Measurements from ENCODE around the gene KCTD15.
"Not testable (repeated sequence)": the region's sequence is repeated elsewhere in the genome, so short reads cannot be mapped to it uniquely, and the experiment has no call there.

The KCTD15 gene

GRCh38 chr19:33813391-33814101, 16.9 kb downstream of the KCTD15 start:
- Histone ChIP-seq H3K27ac (ENCODE audit: low read depth, low read length) (no peak overlapping the region), H3K4me3 (ENCODE audit: low read length) (no peak overlapping the region), H3K27me3 (ENCODE audit: control insufficient read depth, insufficient read depth, low read length) (no peaks in the 10 kb centered on the region), H3K36me3 (ENCODE audit: control insufficient read depth, insufficient read depth, low read length) (peaks cover 4% of the 10 kb centered on the region), H3K9ac (ENCODE audit: low read length) (no peak overlapping the region), H3K4me1 (ENCODE audit: control insufficient read depth, insufficient read depth, low read length) (no peaks in the 10 kb centered on the region)

GRCh38 chr19:33814181-33815165, 17.8 kb downstream of the KCTD15 start:
- H3K4me3 ChIP-seq (ENCODE audit: low read length): no peak overlapping the region
- H3K36me3 ChIP-seq (ENCODE audit: control insufficient read depth, insufficient read depth, low read length): peaks cover 4% of the 10 kb centered on the region
- no peak overlapping the region for H3K9ac ChIP-seq (ENCODE audit: low read length)
- H3K27ac ChIP-seq (ENCODE audit: low read depth, low read length): no peak overlapping the region
- no peaks in the 10 kb centered on the region for H3K27me3 ChIP-seq (ENCODE audit: control insufficient read depth, insufficient read depth, low read length)
- H3K4me1 ChIP-seq (ENCODE audit: control insufficient read depth, insufficient read depth, low read length): no peaks in the 10 kb centered on the region

DNA sequence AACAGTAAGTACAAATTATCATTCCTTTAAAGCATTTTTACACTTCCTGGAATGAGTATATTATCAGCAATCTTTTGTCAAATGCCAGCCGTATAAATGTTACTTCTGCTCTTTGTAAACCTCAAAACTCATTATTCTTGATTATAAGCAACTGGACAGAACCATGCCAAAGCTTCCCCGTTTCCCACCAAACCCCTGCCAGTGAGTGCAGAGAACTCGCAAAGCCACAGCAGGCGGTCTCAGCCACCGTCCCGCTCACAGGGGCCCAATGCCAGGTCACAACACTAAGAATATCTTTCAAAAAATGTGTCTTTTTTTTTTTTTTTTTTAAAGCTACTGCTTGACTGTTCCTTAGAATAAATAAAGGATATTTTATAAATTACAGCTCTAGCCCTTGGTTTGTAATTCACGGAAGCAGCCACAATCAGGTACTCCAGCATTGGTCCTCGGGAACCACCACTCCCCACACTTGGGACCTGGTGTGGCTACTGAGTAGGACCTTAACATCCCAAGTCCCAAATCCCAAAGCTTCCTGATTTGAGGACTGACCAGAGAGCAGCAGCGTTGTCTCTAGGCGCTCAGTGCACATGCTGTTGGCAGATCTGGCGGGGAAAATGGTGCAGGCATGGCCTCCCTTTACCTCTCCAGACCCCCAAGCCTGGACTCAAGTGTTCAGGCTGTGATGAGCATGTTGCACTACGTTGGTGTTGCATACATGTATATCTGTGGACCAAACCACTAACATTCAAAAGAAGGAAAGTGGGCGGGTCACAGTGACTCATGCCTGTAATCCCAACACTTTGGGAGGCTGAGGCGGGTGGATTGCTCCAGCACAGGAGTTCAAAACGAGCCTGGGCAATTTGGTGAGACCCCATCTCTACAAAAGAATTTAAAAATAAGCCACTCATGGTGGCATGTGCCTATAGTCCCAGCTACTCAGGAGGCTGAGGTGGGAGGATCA, 19.0 kb downstream of the KCTD15 start:
- no peaks in the 10 kb centered on the region for H3K27me3 ChIP-seq (ENCODE audit: control insufficient read depth, insufficient read depth, low read length)
- H3K36me3 ChIP-seq (ENCODE audit: control insufficient read depth, insufficient read depth, low read length): peaks cover 3% of the 10 kb centered on the region
- no peak overlapping the region for H3K4me3 ChIP-seq (ENCODE audit: low read length)
- no peak overlapping the region for H3K27ac ChIP-seq (ENCODE audit: low read depth, low read length)
- H3K9ac ChIP-seq (ENCODE audit: low read length): no peak overlapping the region
- no peaks in the 10 kb centered on the region for H3K4me1 ChIP-seq (ENCODE audit: control insufficient read depth, insufficient read depth, low read length)

- Histone ChIP-seq H3K9ac (ENCODE audit: low read length) (no peak overlapping the region), H3K4me1 (ENCODE audit: control insufficient read depth, insufficient read depth, low read length) (no peaks in the 10 kb centered on the region), H3K36me3 (ENCODE audit: control insufficient read depth, insufficient read depth, low read length) (no peaks in the 10 kb centered on the region), H3K4me3 (ENCODE audit: low read length) (no peak overlapping the region), H3K27me3 (ENCODE audit: control insufficient read depth, insufficient read depth, low read length) (no peaks in the 10 kb centered on the region), H3K27ac (ENCODE audit: low read depth, low read length) (no peak overlapping the region)
Observed at GRCh38 chr19:33818411-33818810, 21.7 kb downstream of the KCTD15 start.

DNA sequence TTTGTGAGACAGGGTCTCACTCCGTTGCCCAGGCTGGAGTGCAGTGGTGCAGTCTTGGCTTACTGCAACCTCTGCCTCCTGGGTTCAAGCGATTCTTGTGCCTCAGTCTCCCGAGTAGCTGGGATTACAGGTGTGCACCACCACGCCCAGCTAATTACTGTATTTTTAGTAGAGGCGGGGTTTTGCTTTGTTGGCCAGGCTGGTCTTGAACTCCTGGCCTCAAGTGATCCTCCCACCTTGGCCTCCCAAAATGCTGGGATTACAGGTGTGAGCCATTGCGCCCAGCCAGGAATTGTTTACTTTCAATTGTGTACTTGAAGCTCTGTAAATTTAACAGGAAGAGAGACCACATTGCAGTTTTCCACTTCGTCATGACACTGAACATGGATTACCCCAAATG, 22.4 kb downstream of the KCTD15 start:
- not testable (repeated sequence) for H3K4me3 ChIP-seq (ENCODE audit: low read length); H3K9ac ChIP-seq (ENCODE audit: low read length); H3K27me3 ChIP-seq (ENCODE audit: control insufficient read depth, insufficient read depth, low read length); H3K4me1 ChIP-seq (ENCODE audit: control insufficient read depth, insufficient read depth, low read length); H3K27ac ChIP-seq (ENCODE audit: low read depth, low read length); H3K36me3 ChIP-seq (ENCODE audit: control insufficient read depth, insufficient read depth, low read length)

- no peaks in the 10 kb centered on the region for H3K36me3 ChIP-seq (ENCODE audit: control insufficient read depth, insufficient read depth, low read length)
- H3K27ac ChIP-seq (ENCODE audit: low read depth, low read length): no peak overlapping the region
- no peak overlapping the region for H3K9ac ChIP-seq (ENCODE audit: low read length)
- peak overlapping the region; percentile 58 for H3K4me3 ChIP-seq (ENCODE audit: low read length)
- H3K27me3 ChIP-seq (ENCODE audit: control insufficient read depth, insufficient read depth, low read length): no peaks in the 10 kb centered on the region
- H3K4me1 ChIP-seq (ENCODE audit: control insufficient read depth, insufficient read depth, low read length): no peaks in the 10 kb centered on the region
Observed at GRCh38 chr19:33819506-33819879, 22.8 kb downstream of the KCTD15 start.

DNA sequence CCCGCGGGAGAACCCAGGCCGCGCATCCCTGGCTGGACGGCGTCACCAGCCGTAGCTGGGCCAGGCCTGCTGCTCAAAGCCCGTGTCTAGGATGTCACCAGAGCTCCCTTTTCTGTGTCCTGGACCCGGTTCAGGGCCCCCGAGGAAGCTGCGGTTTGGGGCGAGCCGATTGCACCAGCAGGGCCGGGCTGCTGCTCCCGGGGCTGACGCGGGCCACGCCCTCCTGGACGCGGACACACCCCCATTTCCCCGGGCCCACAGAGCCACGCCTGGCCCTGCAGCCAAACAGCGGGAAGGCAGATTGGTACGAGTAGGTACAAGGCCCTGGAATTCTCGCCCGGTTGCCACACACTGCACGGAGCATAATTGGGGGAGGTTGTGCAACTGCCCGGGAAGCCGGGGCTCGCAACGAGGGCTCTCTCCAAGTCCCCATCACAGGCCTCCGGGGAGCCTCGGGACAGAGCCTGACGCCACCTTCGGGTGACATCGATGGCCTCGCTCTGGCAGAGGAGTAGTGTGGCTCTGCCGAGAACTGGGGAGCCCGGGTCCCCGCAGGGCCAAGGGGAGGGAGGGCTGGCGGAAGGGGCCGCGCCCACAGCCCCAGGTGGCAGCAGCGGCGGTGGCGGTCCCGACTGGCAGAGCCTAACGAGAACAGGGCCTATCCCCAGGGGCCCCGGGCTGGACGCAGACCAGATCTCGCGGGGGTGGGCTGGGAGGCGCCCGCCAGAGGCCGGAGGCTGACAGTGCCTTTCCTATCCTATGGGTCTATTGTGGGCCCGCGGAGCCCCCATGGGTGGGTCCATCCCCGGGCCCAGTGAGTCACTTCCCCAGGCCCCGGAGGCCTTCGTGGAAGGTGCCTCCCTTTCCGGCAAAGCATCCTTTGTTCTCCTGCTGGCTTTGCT, 23.5 kb downstream of the KCTD15 start:
- no peaks in the 10 kb centered on the region for H3K27me3 ChIP-seq (ENCODE audit: control insufficient read depth, insufficient read depth, low read length)
- no peaks in the 10 kb centered on the region for H3K4me1 ChIP-seq (ENCODE audit: control insufficient read depth, insufficient read depth, low read length)
- peak overlapping the region; percentile 58 for H3K4me3 ChIP-seq (ENCODE audit: low read length)
- no peaks in the 10 kb centered on the region for H3K36me3 ChIP-seq (ENCODE audit: control insufficient read depth, insufficient read depth, low read length)
- peak overlapping the region; percentile 17 for H3K27ac ChIP-seq (ENCODE audit: low read depth, low read length)
- peak overlapping the region; percentile 36 for H3K9ac ChIP-seq (ENCODE audit: low read length)

GRCh38 chr19:33821871-33822270, 25.2 kb downstream of the KCTD15 start:
- no peak overlapping the region for H3K4me3 ChIP-seq (ENCODE audit: low read length)
- no peaks in the 10 kb centered on the region for H3K4me1 ChIP-seq (ENCODE audit: control insufficient read depth, insufficient read depth, low read length)
- H3K9ac ChIP-seq (ENCODE audit: low read length): no peak overlapping the region
- no peaks in the 10 kb centered on the region for H3K36me3 ChIP-seq (ENCODE audit: control insufficient read depth, insufficient read depth, low read length)
- no peaks in the 10 kb centered on the region for H3K27me3 ChIP-seq (ENCODE audit: control insufficient read depth, insufficient read depth, low read length)
- H3K27ac ChIP-seq (ENCODE audit: low read depth, low read length): no peak overlapping the region

GRCh38 chr19:33823341-33823740, 26.7 kb downstream of the KCTD15 start:
- Histone ChIP-seq H3K27ac (ENCODE audit: low read depth, low read length) (no peak overlapping the region), H3K27me3 (ENCODE audit: control insufficient read depth, insufficient read depth, low read length) (no peaks in the 10 kb centered on the region), H3K4me3 (ENCODE audit: low read length) (no peak overlapping the region), H3K9ac (ENCODE audit: low read length) (no peak overlapping the region), H3K36me3 (ENCODE audit: control insufficient read depth, insufficient read depth, low read length) (no peaks in the 10 kb centered on the region), H3K4me1 (ENCODE audit: control insufficient read depth, insufficient read depth, low read length) (no peaks in the 10 kb centered on the region)

GRCh38 chr19:33825556-33825955, 28.9 kb downstream of the KCTD15 start:
- Histone ChIP-seq H3K27me3 (ENCODE audit: control insufficient read depth, insufficient read depth, low read length) (no peaks in the 10 kb centered on the region), H3K4me3 (ENCODE audit: low read length) (no peak overlapping the region), H3K9ac (ENCODE audit: low read length) (no peak overlapping the region), H3K4me1 (ENCODE audit: control insufficient read depth, insufficient read depth, low read length) (no peaks in the 10 kb centered on the region), H3K27ac (ENCODE audit: low read depth, low read length) (no peak overlapping the region), H3K36me3 (ENCODE audit: control insufficient read depth, insufficient read depth, low read length) (no peaks in the 10 kb centered on the region)

DNA sequence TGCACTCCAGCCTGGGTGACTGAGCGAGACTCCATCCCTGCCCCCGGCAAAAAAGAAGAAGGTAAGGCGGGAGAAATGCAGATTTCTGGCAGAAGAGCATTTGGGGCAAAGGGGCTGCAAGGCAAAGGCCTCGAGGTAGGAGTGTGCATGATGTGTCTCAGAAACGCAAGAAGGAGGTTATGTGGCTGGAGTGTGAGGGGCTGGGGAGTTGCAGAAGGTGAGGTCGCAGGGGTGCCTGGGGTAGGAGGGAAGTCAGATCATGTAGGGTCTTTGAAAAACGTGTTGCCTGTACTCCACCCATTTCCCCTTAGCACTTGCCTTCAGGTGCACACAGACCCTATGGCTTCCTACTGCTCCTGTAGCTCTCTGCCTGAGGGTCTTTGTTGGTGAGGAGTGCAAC, 29.9 kb downstream of the KCTD15 start:
- H3K4me1 ChIP-seq (ENCODE audit: control insufficient read depth, insufficient read depth, low read length): no peaks in the 10 kb centered on the region
- no peak overlapping the region for H3K4me3 ChIP-seq (ENCODE audit: low read length)
- H3K36me3 ChIP-seq (ENCODE audit: control insufficient read depth, insufficient read depth, low read length): no peaks in the 10 kb centered on the region
- no peak overlapping the region for H3K27ac ChIP-seq (ENCODE audit: low read depth, low read length)
- no peaks in the 10 kb centered on the region for H3K27me3 ChIP-seq (ENCODE audit: control insufficient read depth, insufficient read depth, low read length)
- H3K9ac ChIP-seq (ENCODE audit: low read length): no peak overlapping the region
